H1 (cell line): Measurements from ENCODE around the gene MYRF. TPM values are rescaled to one million over a fixed set of nuclear protein-coding genes. Genes with fewer than 3 reads are reported as not detected.

ENCODE experiments used
- CTCF ChIA-PET: fragments of 300-600 bp; sonication (Branson Sonifier 250); formaldehyde crosslinking; loops from one replicate; lab custom pipeline; 2021; ENCODE audit not compliant: partially characterized antibody; lab: Charles Lee
- POLR2A ChIA-PET: fragments of 300-600 bp; sonication (Branson Sonifier 250); formaldehyde crosslinking; loops from one replicate; lab custom pipeline; 2021; ENCODE audit warnings: inconsistent platforms; ENCODE audit not compliant: partially characterized antibody; lab: Charles Lee
- DNase-seq, 2 experiments: peaks; one replicate each; pipeline versions ENCODE4 v3.0.0 to v3.0.0-alpha.2; 2010 to 2022; ENCODE audit warnings: low spot score in 2 of 2, low read depth in 1 of 2, mixed read lengths in 1 of 2
- FAIRE-seq: peaks from 2 replicates; lab custom pipeline; 2011; peaks lifted over from hg19 to GRCh38; lab: Jason Lieb, UNC
- H2AFZ ChIP-seq: 2 replicates; pipeline ENCODE4 v1.8.1; 2012; ENCODE audit warnings: low read length, inconsistent platforms
- H2AK5ac ChIP-seq: 2 replicates; pipeline ENCODE4 v1.6.1; 2013; ENCODE audit warnings: low read depth, low read length
- H2BK120ac ChIP-seq: replicated peaks from 2 replicates; pipeline ENCODE3; 2013; ENCODE audit warnings: low read depth, low read length, inconsistent platforms
- H2BK12ac ChIP-seq: 2 replicates; pipeline ENCODE4 v1.6.1; 2013; ENCODE audit warnings: low read depth, low read length
- H2BK15ac ChIP-seq: 2 replicates; pipeline ENCODE4 v1.6.1; 2013; ENCODE audit warnings: low read length
- H2BK20ac ChIP-seq: 2 replicates; pipeline ENCODE4 v1.6.1; 2013; ENCODE audit warnings: low read length
- H2BK5ac ChIP-seq: 2 replicates; pipeline ENCODE4 v1.6.1; 2013; ENCODE audit warnings: low read depth, low read length
- H3K14ac ChIP-seq: 2 replicates; pipeline ENCODE4 v1.6.1; 2013; ENCODE audit warnings: inconsistent platforms; ENCODE audit not compliant: insufficient read length
- H3K18ac ChIP-seq: 2 replicates; pipeline ENCODE4 v1.6.1; 2013; ENCODE audit warnings: low read length; ENCODE audit errors: extremely low read depth
- H3K23ac ChIP-seq: 2 replicates; pipeline ENCODE4 v1.6.1; 2013; ENCODE audit warnings: inconsistent platforms; ENCODE audit not compliant: insufficient read length
- H3K23me2 ChIP-seq: 2 replicates; pipeline ENCODE4 v1.6.1; 2013; ENCODE audit warnings: low read depth, low read length
- H3K27ac ChIP-seq: 2 replicates; pipeline ENCODE4 v1.6.1; 2011; ENCODE audit warnings: low read depth, low read length, inconsistent platforms
- H3K27me3 ChIP-seq, 4 experiments: replicated peaks in 1 of 4; 1 replicate in 1 of 4; 2 replicates in 3 of 4; pipeline versions ENCODE4 v1.6.1 to v1.8.1; 2011 to 2013; ENCODE audit warnings: low read length in 3 of 4, mild to moderate bottlenecking in 3 of 4, inconsistent platforms in 2 of 4, mixed read lengths in 2 of 4, moderate library complexity in 1 of 4; ENCODE audit not compliant: control insufficient read depth in 3 of 4, insufficient read depth in 3 of 4; ENCODE audit errors: extremely low read depth in 1 of 4
- H3K36me3 ChIP-seq, 4 experiments: 2 replicates each; pipeline versions ENCODE4 v1.6.1 to v1.8.1; 2011 to 2013; ENCODE audit warnings: mild to moderate bottlenecking in 4 of 4, low read length in 3 of 4, moderate library complexity in 2 of 4, control low read depth in 1 of 4, inconsistent platforms in 1 of 4; ENCODE audit not compliant: insufficient read depth in 4 of 4, control insufficient read depth in 2 of 4
- H3K4ac ChIP-seq: replicated peaks from 2 replicates; pipeline ENCODE3; 2013; ENCODE audit warnings: low read length, low read depth, mixed read lengths, inconsistent platforms; ENCODE audit not compliant: insufficient read length
- H3K4me1 ChIP-seq, 4 experiments: replicated peaks in 1 of 4; 1 replicate in 1 of 4; 2 replicates in 3 of 4; pipeline versions ENCODE4 v1.6.1 to v1.8.1; 2011 to 2013; ENCODE audit warnings: low read length in 3 of 4, inconsistent platforms in 2 of 4, mixed read lengths in 1 of 4; ENCODE audit not compliant: insufficient read depth in 4 of 4, control insufficient read depth in 3 of 4
- H3K4me2 ChIP-seq, 2 experiments: 2 replicates each; pipeline versions ENCODE4 v1.6.1 to v1.8.1; 2011 to 2013; ENCODE audit warnings: low read depth in 2 of 2, low read length in 2 of 2, control low read depth in 1 of 2, inconsistent platforms in 1 of 2, mild to moderate bottlenecking in 1 of 2; ENCODE audit not compliant: insufficient read depth in 1 of 2
- H3K4me3 ChIP-seq, 4 experiments: fragments of 200-600, 300-600 bp in 1 of 4; sonication (generic), shearing (Covaris generic), sonication (Bioruptor Twin) in 1 of 4; 2 replicates each; pipeline versions ENCODE4 v1.5.1 to v1.8.1; 2011 to 2016; ENCODE audit warnings: low read length in 4 of 4, low read depth in 3 of 4, control low read depth in 2 of 4, inconsistent platforms in 2 of 4, mild to moderate bottlenecking in 2 of 4, mixed read lengths in 1 of 4, moderate library complexity in 1 of 4; ENCODE audit not compliant: insufficient read depth in 2 of 4; ENCODE audit errors: extremely low read depth in 1 of 4
- H3K56ac ChIP-seq: replicated peaks from 2 replicates; pipeline ENCODE3; 2013; ENCODE audit warnings: low read depth, mild to moderate bottlenecking, mixed read lengths, low read length, inconsistent platforms; ENCODE audit not compliant: insufficient read length
- H3K79me1 ChIP-seq: 2 replicates; pipeline ENCODE4 v1.6.1; 2013; ENCODE audit warnings: low read depth, low read length, control low read depth
- H3K79me2 ChIP-seq, 2 experiments: 2 replicates each; pipeline versions ENCODE4 v1.6.1 to v1.8.1; 2012 to 2013; ENCODE audit warnings: low read length in 2 of 2, mild to moderate bottlenecking in 2 of 2, inconsistent platforms in 1 of 2; ENCODE audit not compliant: insufficient read depth in 2 of 2, control insufficient read depth in 1 of 2
- H3K9ac ChIP-seq, 4 experiments: replicated peaks in 1 of 4; 1 replicate in 1 of 4; 2 replicates in 3 of 4; pipeline versions ENCODE4 v1.6.1 to v1.8.1; 2011 to 2013; ENCODE audit warnings: low read depth in 3 of 4, low read length in 3 of 4, control low read depth in 2 of 4, mild to moderate bottlenecking in 2 of 4, moderate library complexity in 2 of 4, inconsistent platforms in 1 of 4; ENCODE audit errors: extremely low read depth in 1 of 4
- H3K9me3 ChIP-seq, 2 experiments: 2 replicates each; pipeline versions ENCODE4 v1.6.1 to v1.8.1; 2012 to 2013; ENCODE audit warnings: mild to moderate bottlenecking in 2 of 2, moderate library complexity in 2 of 2, control low read depth in 1 of 2, inconsistent platforms in 1 of 2, low read depth in 1 of 2, low read length in 1 of 2, mixed read lengths in 1 of 2; ENCODE audit not compliant: insufficient read depth in 2 of 2
- H4K20me1 ChIP-seq, 2 experiments: replicated peaks in 1 of 2; 2 replicates each; pipeline versions ENCODE3 to v1.8.1; 2011 to 2013; ENCODE audit warnings: inconsistent platforms in 2 of 2, low read length in 2 of 2, mild to moderate bottlenecking in 1 of 2; ENCODE audit not compliant: insufficient read depth in 2 of 2, control insufficient read depth in 1 of 2
- H4K5ac ChIP-seq: 2 replicates; pipeline ENCODE4 v1.6.1; 2013; ENCODE audit warnings: low read length, low read depth, mixed read lengths, inconsistent platforms; ENCODE audit not compliant: insufficient read length
- H4K8ac ChIP-seq: 2 replicates; pipeline ENCODE4 v1.8.0; 2013; ENCODE audit warnings: mild to moderate bottlenecking, moderate library complexity, low read length, inconsistent platforms; ENCODE audit not compliant: insufficient read depth; ENCODE audit errors: extremely low read depth
- H4K91ac ChIP-seq: replicated peaks from 2 replicates; pipeline ENCODE3; 2013; ENCODE audit warnings: low read length, mixed read lengths, inconsistent platforms; ENCODE audit not compliant: insufficient read length
- SP2 ChIP-seq: IDR thresholded peaks from 2 replicates; pipeline ENCODE4 v1.6.1; 2012; ENCODE audit warnings: mild to moderate bottlenecking, low read length, inconsistent platforms
- WGBS, 2 experiments: shearing (Covaris generic) in 1 of 2; methylation state at CpG; one replicate each; pipeline versions ENCODE4 v1.1.6 to v1.1.7; 2013 to 2015; ENCODE audit warnings: low lambda C conversion rate in 2 of 2, mixed read lengths in 2 of 2, inconsistent platforms in 1 of 2, low coverage in 1 of 2, missing lambda C conversion rate in 1 of 2; ENCODE audit not compliant: insufficient replicate concordance in 2 of 2, insufficient coverage in 1 of 2, insufficient read length in 1 of 2; ENCODE audit errors: extremely low coverage in 1 of 2, missing lambda C conversion rate in 1 of 2; 5-methylcytosine and 5-hydroxymethylcytosine counted together
- polyA plus RNA-seq, 7 experiments: library from polyadenylated mRNA; depleted of rRNA in 3 of 7; stranded (reverse) in 5 of 7; unstranded in 2 of 7; fragments of >200 nt in 5 of 7; fragments of 200-250 nt in 2 of 7; gene quantifications; 1 replicate in 5 of 7; 2 replicates in 1 of 7; 4 replicates in 1 of 7; pipeline versions ENCODE4 v1.2.1 to v1.2.3, GENCODE V29; 2011 to 2013; ENCODE audit warnings: missing spikeins in 2 of 7, mixed read lengths in 2 of 7
- total RNA-seq: library from RNA; stranded (reverse); fragmentation: NEBNext Ultra II Directional; extraction: Animal tissue kit (Norgen Biotek cat#: 25700); gene quantifications from 2 replicates; pipeline ENCODE4 v1.2.1, GENCODE V29; 2021

Gene MYRF
- total and polyA plus RNA-seq, 2 of the 8 experiments (the other 6 are each of a cell fraction or from before 2014, with no cell fraction given): 6.0 to 6.1 TPM

- Histone ChIP-seq H3K4me1 (peaks cover 0 to 3% (median 2%) of the 10 kb centered on the region in 4 experiments; a peak in 4 of 7 replicates), H2BK120ac (no peak overlapping the region), H2BK5ac (no peak overlapping the region), H2AFZ (no peak overlapping the region), H3K4me3 (no peak overlapping the region), H2BK15ac (no peak overlapping the region), H4K20me1 (peaks cover 0 to 12% of the 10 kb centered on the region in 2 experiments), H4K5ac (no peak overlapping the region), H3K9me3 (no peaks in the 10 kb centered on the region), H3K18ac (no peak overlapping the region), H3K56ac (no peak overlapping the region), H3K23me2 (no peaks in the 10 kb centered on the region), H2AK5ac (no peak overlapping the region), H3K79me2 (no peaks in the 10 kb centered on the region; a peak in 1 of 4 replicates), H3K4ac (no peak overlapping the region), H4K8ac (no peak overlapping the region), H2BK20ac (no peak overlapping the region), H3K27me3 (no peaks in the 10 kb centered on the region), H3K27ac (no peak overlapping the region), H3K9ac (no peak overlapping the region), H3K23ac (no peak overlapping the region), H4K91ac (no peak overlapping the region), H3K4me2 (no peak overlapping the region), H3K36me3 (peaks cover 0 to 3% (median 0%) of the 10 kb centered on the region in 4 experiments; a peak in 3 of 8 replicates), H3K14ac (no peak overlapping the region), H3K79me1 (no peaks in the 10 kb centered on the region; the same call in 1 of the 2 replicates), H2BK12ac (no peak overlapping the region)
- no peak for TF ChIP-seq SP2
- ChIA-PET CTCF (interaction anchor here (1.1 to 8.3 kb wide), 13 partner anchors 10 to 85 kb away, joined by 3 to 127 read pairs (median 5); no protein-coding TSS in a partner anchor), POLR2A (no interaction called here)
- FAIRE-seq: no peak
- DNase-seq: no peak
- 90% methylated on average over 6 of the region's 9 CpGs; no CpG with 5 or more reads in 1 of the 2 experiments for WGBS, 2 experiments
Measured at GRCh38 chr11:61724437-61724836, 28.0 kb upstream of the MYRF start.
